Stimulated activated CD4-positive, alpha-beta T cell treated with anti-CD3 and anti-CD28 coated beads, TNF-alpha, amount 100 ng/mL, for 1 hour (primary cell): ENCODE data around the gene GPX2.
A peak's percentile ranks its signal among the peaks of the same experiment; 100 is the strongest.
"Not testable (repeated sequence)": the region's sequence is repeated elsewhere in the genome, so short reads cannot be mapped to it uniquely, and the experiment has no call there.

Experiments
- DNase-seq, 3 donors: peaks; one replicate each; pipeline ENCODE4 v3.0.0-alpha.2; 2020; ENCODE audit warnings: low read depth in 3 of 3, low spot score in 1 of 3

The GPX2 gene

GRCh38 chr14:64915029-64915424 is 27.5 kb downstream of the GPX2 start:
- DNase-seq: no peak

- DNase-seq: peak; percentile 87 to 95 (median 91)
Observed at GRCh38 chr14:64914237-64915028, 28.1 kb downstream of the GPX2 start, which contains the start of gene CHURC1. CHURC1 (plus strand) TSS chr14:64914455; CDS start chr14:64914496, 41 bp downstream.

GRCh38 chr14:64913477-64913876 is 29.1 kb downstream of the GPX2 start:
- not testable (repeated sequence) for DNase-seq

GRCh38 chr14:64912261-64912660 is 30.3 kb downstream of the GPX2 start:
- DNase-seq: no peak

GRCh38 chr14:64910847-64911495 is 31.6 kb downstream of the GPX2 start:
- no peak for DNase-seq

- no peak for DNase-seq
Observed at GRCh38 chr14:64906022-64906421, 36.5 kb downstream of the GPX2 start.

GRCh38 chr14:64899958-64900357 is 42.6 kb downstream of the GPX2 start:
- no peak for DNase-seq

GRCh38 chr14:64891839-64892375 is 50.6 kb downstream of the GPX2 start:
- peak in 1 of 3 donors; percentile 17 for DNase-seq

- no peak for DNase-seq
Observed at GRCh38 chr14:64891173-64891838, 51.2 kb downstream of the GPX2 start.

- no peak for DNase-seq
Observed at GRCh38 chr14:64889352-64889751, 53.2 kb downstream of the GPX2 start.
